ENCODE measurements around the gene NECTIN1.

DNA sequence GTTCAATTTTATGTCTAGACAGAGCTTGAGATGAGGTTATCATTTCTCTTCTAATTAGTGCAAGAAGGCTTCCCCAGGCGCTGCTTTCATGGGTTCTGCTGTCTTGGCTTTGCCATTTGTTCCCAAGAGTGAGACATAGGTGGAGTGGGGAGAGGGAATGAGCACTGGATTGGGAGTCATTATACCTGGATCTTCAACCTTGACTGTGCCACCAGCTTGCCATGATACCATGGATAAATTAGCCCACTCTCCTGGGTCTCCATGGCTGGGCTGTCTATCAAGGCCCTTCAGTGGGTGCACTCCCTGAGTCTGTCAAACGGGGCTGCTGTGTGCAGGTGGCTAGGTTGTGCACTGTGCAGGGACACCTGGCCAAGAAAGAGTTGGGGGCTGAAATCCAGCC, 15.6 kb upstream of the NECTIN1 start:
- TF ChIP-seq, protein P1, sequence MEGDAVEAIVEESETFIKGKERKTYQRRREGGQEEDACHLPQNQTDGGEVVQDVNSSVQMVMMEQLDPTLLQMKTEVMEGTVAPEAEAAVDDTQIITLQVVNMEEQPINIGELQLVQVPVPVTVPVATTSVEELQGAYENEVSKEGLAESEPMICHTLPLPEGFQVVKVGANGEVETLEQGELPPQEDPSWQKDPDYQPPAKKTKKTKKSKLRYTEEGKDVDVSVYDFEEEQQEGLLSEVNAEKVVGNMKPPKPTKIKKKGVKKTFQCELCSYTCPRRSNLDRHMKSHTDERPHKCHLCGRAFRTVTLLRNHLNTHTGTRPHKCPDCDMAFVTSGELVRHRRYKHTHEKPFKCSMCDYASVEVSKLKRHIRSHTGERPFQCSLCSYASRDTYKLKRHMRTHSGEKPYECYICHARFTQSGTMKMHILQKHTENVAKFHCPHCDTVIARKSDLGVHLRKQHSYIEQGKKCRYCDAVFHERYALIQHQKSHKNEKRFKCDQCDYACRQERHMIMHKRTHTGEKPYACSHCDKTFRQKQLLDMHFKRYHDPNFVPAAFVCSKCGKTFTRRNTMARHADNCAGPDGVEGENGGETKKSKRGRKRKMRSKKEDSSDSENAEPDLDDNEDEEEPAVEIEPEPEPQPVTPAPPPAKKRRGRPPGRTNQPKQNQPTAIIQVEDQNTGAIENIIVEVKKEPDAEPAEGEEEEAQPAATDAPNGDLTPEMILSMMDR (IDR thresholded peaks at IDR 0.05; ENCODE audit: insufficient read depth, low read length): no peak
- no peak for TF ChIP-seq POLR2AphosphoS5 (IDR thresholded peaks at IDR 0.05; ENCODE audit: low read depth)
- TF ChIP-seq, protein P2, sequence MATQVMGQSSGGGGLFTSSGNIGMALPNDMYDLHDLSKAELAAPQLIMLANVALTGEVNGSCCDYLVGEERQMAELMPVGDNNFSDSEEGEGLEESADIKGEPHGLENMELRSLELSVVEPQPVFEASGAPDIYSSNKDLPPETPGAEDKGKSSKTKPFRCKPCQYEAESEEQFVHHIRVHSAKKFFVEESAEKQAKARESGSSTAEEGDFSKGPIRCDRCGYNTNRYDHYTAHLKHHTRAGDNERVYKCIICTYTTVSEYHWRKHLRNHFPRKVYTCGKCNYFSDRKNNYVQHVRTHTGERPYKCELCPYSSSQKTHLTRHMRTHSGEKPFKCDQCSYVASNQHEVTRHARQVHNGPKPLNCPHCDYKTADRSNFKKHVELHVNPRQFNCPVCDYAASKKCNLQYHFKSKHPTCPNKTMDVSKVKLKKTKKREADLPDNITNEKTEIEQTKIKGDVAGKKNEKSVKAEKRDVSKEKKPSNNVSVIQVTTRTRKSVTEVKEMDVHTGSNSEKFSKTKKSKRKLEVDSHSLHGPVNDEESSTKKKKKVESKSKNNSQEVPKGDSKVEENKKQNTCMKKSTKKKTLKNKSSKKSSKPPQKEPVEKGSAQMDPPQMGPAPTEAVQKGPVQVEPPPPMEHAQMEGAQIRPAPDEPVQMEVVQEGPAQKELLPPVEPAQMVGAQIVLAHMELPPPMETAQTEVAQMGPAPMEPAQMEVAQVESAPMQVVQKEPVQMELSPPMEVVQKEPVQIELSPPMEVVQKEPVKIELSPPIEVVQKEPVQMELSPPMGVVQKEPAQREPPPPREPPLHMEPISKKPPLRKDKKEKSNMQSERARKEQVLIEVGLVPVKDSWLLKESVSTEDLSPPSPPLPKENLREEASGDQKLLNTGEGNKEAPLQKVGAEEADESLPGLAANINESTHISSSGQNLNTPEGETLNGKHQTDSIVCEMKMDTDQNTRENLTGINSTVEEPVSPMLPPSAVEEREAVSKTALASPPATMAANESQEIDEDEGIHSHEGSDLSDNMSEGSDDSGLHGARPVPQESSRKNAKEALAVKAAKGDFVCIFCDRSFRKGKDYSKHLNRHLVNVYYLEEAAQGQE (IDR thresholded peaks at IDR 0.05; ENCODE audit: insufficient replicate concordance, low read depth): no peak
